Fibroblast of lung (primary cell): Measurements from ENCODE around the gene MAJIN.

ENCODE experiments used
- CTCF ChIP-seq, 2 donors: IDR thresholded peaks in 1 of 2; conservative IDR thresholded peaks in 1 of 2; 1 replicate in 1 of 2; 2 replicates in 1 of 2; pipeline ENCODE4 v1.5.1; 2011 to 2012; ENCODE audit warnings: low read length in 2 of 2, control low read depth in 1 of 2, inconsistent platforms in 1 of 2, low read depth in 1 of 2, mild to moderate bottlenecking in 1 of 2
- EZH2 ChIP-seq: IDR thresholded peaks from 2 replicates; pipeline ENCODE4 v1.5.1; 2012; ENCODE audit warnings: low read length, control low read depth, mild to moderate bottlenecking; ENCODE audit errors: missing control alignments

- TF ChIP-seq EZH2 = no peak
- TF ChIP-seq CTCF (conservative IDR thresholded peaks at IDR 0.05 in 1 of 2, IDR thresholded peaks at IDR 0.05 in 1 of 2; ENCODE audit: low read depth in 1 of 2, low read length in 2 of 2) = no peak
Measured at GRCh38 chr11:64933935-64934681, 37.8 kb downstream of the MAJIN start.
